EH (cell line): ENCODE data around the gene NPHP4.
A peak's percentile ranks its signal among the peaks of the same experiment; 100 is the strongest.
"Not testable (repeated sequence)": the region's sequence is repeated elsewhere in the genome, so short reads cannot be mapped to it uniquely, and the experiment has no call there.

Experiments
- DNase-seq: peaks from one replicate; pipeline ENCODE4 v3.0.0-alpha.2; 2015; ENCODE audit warnings: low read depth

Gene NPHP4

GRCh38 chr1:6023346-6023745 is 31.1 kb upstream of the NPHP4 start:
- no peak for DNase-seq

- DNase-seq, result no peak
Measured at GRCh38 chr1:6022193-6022592, 30.0 kb upstream of the NPHP4 start.

DNA sequence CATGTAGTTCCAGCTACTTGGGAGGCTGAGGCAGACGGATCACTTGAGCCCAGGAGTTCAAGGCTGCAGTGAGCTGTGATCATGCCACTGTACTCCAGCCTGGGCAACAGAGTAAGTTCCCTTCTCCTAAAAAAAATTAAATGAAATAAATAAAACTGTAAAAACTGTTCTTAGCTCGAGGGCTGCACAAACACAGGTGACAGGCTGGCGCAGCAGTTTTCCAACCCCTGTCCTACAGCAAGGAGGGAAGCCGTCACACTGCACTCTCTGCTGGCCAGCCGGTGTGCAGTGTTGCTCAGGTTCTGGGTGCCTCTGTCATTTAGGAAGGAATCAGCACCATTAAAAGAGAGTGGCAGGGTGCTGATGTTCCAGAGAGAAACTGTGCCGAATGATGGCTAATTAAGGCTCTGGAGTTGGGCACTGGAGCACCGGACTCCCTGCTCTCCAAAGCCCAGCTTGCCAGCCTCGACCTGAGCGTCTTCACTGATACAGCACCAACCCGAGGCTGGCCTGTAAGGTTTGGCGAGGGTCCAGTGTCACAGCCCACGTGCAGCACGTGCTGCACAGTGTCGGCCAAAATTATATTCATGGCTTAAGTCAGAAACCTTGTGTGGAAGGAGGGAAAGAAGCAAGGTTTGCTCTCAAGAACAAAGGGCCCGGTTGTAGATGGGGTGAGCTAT is 27.1 kb upstream of the NPHP4 start:
- DNase-seq, result no peak

DNA sequence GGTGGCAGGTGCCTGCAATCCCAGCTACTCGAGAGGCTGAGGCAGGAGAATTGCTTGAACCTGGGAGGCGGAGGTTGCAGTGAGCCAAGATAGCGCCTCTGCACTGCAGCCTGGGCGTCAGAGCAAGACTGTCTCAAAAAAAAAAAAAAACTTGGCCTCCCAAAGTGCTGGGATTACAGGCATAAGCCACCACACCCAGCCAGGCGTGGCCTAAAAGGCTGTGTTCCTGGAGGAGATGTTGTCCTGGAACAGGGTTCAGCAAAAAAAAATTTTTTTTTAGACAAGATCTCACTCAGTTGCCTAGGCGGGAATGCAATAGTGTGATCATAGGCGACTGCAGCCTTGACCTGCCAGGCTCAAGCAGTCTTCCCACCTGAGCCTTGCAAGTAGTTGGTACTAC is 25.4 kb upstream of the NPHP4 start:
- DNase-seq, result not testable (repeated sequence)

DNA sequence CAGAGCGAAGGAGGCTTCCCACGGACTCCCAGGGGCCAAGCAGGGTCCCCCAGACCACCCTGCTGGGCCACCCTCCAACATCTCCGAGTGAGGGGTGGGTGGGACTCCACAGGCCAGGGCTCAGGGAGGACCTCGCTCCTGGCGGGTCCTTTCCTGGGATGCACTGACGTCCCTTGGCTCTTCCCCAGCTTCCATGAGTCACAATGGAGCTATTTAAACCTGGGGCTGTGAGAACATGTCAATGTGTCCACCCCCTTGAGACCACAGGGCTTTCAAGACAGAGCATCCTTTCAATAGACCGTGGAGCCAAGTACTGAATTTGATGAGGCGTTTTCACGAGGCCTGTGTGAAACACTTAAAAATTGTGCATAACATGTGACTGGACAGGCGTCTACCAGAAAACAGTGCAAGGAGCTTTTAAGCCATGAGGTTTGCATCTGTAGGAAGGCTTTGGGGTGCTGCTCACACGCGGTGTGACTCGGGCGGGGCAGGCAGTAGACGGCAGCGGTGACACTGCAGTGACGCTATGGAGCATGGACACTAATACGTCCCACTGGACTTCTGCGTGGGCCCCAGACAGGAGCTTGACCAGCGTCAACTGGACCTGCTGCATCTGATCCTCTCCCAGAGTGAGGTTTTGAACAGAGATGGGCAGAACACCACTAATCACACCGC is 24.1 kb upstream of the NPHP4 start:
- peak; percentile 66 for DNase-seq

DNA sequence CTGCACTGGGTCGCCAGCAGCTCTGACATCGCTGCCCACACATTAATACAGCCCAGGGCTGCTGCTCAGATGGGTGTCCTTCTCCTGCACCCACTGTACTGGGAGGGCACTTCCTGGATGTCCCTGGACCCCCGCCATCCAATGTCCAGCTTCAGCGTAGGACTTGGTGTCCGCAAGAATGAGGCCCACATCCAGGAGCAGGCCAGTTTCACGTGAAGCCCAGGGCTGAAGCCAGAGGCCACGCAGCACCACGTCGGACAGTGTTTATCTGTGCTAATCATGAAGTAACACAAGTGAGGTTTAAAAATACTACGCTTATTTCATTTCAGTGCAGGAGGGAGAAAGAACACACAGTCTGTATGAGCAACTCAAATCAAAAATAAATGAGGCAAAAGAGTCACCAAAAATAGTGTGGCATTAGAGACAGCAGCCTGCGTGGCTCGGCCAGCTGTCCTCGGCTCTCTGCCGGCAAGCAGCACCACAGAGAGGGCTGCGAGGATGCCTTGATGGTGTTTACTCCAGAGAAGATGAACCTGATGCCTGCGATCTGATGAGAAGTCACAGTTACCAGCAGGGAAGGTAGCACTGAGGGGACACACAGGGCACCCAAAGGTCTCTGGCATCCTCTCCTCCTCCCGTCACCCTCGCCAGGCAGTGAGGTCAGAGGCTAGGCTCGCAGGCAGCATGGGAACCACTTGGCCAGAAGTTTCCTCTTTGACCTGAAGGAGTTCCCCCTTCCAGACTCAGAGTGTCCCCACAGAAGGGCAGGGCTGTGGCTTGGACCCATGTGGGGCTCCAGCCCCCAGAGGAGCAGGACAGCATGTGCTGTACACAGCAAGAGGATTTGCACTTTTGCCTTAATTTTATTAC is 22.1 kb upstream of the NPHP4 start:
- no peak for DNase-seq

DNA sequence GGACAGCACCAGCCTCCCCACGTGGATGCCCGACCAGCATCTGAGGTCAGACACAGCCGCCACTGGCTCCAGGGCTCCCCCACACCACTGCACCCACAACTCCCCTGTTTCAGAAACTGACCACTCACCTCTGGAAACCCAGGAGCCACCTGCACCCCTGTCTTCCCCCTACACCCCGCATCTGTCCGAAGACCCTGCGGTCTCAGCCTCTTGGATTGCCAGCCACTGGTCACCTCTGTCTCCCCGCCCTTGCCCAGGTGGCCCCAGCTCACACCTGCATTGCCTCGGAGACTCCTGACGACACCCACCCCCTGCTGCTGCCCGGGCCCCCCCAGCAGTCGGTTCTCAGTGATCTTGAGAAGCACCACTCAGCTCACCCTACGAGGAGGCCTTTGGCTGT is 21.3 kb upstream of the NPHP4 start:
- no peak for DNase-seq

DNA sequence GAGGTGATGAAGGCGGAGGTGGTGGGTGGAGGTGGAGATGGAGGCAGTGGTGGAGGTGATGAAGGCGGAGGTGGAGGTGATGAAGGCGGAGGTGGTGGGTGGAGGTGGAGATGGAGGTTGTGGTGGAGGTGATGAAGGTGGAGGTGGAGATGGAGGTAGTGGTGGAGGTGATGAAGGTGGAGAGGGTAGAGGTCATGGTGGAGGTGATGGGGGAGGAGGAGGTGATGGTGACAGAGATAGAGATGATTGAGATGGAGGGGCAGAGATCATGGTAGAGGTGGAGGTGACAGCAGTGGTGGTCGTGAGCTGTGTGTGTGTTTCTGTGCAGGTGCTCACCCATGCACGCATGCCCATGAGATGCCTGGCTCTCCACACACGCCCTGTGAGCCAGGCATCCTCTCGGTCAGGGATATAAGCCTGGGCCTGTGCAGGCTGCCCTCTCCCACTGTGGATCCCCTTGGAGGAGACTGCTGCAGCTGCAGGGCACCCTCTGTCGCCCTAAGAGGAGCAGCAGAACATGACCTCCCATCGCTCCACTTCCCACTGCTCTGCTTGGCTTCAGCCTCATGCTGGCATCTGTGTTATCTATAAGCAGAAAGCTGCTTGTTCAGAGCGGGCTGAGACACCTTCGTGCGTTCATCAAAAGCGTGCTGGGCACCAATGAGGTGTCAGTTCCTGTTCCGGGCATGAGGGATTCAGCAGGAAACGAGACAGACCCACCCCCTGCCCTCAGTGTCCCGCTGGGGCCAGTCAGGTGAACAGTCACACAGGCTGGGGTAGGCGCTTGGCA is 20.5 kb upstream of the NPHP4 start:
- no peak for DNase-seq

GRCh38 chr1:6011946-6012258 is 19.7 kb upstream of the NPHP4 start:
- DNase-seq, result no peak

DNA sequence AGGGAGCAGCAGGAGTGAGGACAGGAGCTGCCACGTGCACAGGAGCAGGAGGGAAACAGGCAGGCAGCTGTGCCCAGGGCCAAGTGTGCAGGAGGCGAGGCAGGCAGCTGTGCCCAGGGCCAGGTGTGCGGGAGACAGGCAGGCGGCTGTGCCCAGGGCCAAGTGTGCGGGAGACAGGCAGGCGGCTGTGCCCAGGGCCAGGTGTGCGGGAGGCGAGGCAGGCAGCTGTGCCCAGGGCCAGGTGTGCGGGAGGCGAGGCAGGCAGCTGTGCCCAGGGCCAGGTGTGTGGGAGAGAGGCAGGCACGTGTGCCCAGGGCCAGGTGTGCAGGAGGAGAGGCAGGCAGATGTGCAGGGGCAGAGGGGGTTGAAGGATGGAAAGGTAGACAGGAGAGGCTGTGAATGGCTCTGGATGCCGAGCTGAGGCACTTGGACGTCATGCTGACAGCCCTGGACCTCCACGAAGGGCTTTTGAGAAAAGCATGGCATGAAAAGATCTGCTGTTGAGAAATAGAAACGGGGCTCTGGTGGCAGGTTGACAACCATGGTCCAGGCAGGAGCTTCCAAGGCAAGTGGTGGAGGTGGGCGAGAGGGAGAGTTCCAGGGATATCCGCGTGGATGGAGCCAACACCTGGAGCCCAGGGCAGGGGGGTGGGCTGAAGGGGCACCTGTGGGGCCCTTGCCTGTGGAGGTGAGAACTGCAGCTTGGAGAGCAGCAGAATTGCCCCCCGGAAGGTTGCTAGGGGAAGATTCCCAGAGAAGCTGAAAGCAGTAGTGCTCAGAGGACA is 19.1 kb upstream of the NPHP4 start:
- DNase-seq, result no peak

DNA sequence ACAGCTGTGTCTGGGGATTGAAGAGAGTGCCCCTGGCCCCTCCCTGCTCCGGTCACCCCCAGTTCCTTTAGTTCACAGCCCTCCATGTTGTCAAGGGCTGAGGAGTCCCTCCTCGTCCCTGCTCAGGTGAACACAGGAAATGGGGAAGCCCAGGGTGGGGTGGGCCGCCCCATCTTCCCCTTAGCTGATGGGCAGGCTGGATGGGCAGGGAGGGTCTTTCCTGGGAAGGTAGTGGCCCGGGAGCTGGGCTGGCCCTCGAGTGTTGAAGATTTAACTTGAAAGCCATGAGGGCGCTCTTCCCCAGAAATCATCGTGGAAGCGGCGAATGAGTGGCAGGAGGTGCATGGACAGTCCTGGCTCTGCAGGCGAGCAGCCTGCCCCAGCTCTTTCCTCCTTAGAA is 18.3 kb upstream of the NPHP4 start:
- DNase-seq, result no peak

DNA sequence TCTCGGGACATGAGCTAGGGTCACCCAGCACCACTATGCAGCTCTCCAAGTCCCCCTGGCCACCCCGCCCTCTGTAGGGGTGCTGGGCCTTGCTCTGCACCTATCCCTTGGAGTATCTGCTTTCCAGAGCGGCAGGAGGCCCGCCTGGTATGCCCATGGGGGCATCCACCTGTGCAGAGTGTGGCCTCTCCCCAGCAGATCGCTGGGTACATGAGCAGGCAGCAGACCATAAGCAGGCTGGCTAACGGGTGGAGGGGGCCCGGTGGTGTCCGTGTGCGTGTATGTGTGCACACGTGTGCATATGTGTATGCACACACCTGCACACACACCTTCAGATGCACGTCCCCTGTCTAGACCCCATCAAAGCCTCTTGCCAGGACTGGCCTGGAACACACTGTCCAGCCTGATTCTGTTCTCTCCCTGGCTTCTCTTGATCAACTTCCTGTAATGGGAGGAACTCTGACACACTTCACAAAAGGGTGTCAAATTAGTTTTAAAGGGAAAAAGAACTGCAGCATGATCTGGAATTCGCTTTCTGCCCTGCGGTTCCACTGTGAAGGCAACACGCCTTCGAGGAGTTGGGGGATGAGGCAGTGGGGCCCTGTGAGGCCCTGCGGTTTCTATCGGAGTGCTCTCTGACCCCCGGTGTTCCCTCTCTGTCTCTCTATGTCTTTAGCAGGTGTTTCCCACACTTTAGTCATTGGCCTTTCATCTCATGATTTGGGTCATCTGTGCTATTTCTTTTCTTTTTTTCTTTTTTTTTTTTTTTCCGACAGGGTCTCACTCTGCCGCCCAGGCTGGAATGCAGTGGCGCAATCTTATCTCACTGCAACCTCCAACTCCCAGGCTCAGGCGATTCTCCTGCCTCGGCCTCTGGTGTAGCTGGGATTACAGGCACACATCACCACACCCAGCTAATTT is 17.2 kb upstream of the NPHP4 start:
- DNase-seq, result no peak

DNA sequence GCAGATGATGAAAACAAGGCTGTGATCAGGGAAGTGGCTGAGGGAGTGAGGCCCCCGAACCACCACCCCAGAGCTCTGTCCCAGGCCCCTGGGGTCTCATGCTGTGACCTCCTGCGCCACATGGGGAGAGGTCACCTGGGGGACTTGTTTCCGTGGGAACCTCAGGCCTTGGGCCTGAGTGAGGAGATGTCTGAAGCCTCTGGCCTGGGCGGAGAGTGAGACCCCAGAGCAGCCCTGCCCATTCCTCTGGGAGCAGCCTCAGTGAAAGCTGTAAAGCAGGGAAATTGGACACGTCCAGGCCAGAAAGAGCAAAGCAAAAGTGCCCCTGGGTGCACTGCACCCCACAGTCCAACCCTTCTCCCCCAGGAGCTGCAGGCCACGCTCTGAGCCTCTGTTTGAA is 16.5 kb upstream of the NPHP4 start:
- DNase-seq, result no peak

DNA sequence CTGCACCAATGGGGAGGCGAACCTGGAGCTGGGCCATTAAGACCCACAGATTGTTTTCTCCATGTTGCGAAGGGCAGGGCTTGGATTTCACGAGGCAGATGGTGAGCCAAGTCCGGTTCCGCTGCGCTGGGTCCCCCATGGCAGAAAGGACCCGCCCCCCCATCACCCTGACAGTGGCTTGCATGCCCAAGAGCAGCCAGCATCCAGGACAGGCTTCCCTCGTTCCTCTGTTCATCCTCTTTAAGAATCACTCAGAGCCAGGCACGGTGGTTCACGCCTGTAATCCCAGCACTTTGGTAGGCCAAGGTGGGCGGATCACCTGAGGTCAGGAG is 15.8 kb upstream of the NPHP4 start:
- DNase-seq, result no peak

GRCh38 chr1:6007318-6008083 is 15.3 kb upstream of the NPHP4 start:
- no peak for DNase-seq

- DNase-seq, result no peak
Measured at GRCh38 chr1:6006882-6007281, 14.7 kb upstream of the NPHP4 start.

GRCh38 chr1:6005276-6005917 is 13.2 kb upstream of the NPHP4 start:
- no peak for DNase-seq

DNA sequence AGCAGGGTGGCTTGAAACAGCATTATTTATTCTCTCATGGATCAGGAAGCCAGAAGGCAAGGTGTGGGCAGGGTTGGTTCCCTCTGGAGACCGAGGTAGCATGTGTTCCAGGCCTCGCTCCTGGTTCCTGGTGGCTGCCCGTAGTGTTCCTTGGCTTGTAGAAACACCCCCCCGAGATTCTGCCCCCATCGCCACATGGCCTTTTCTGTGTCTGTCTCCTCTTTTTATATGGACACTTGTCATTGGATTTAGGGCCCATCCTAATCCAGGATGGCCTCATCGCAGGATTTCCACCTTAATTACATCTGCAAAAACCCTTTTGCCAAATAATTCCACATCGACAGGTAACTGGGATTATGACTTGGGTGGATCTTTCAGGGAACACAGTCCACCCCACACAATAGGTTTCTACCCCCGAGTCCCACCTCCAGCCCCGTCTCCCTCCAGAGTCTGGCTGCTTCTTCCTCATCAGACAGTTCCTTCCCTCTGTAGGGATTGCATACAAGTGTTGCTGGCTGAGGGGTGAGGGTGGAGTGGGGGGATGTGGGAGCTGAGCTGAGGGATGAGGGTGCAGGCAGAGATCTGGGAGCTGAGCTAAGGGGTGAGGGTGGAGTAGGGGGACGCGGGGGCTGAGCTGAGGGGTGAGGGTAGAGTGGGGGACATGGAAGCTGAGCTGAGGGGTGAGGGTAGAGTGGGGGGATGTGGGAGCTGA is 12.3 kb upstream of the NPHP4 start:
- DNase-seq, result no peak
